GM19328 (cell line): ENCODE measurements around the gene EGLN2.
"Not testable (repeated sequence)": the region's sequence is repeated elsewhere in the genome, so short reads cannot be mapped to it uniquely, and the experiment has no call there.

Experiments
- ATAC-seq: cut with Tn5 transposase; IDR thresholded peaks from one replicate; pipeline ENCODE4 v1.9.1; 2021; ENCODE audit warnings: mild to moderate bottlenecking, moderate library complexity; ENCODE audit not compliant: unreplicated experiment

The EGLN2 gene

DNA sequence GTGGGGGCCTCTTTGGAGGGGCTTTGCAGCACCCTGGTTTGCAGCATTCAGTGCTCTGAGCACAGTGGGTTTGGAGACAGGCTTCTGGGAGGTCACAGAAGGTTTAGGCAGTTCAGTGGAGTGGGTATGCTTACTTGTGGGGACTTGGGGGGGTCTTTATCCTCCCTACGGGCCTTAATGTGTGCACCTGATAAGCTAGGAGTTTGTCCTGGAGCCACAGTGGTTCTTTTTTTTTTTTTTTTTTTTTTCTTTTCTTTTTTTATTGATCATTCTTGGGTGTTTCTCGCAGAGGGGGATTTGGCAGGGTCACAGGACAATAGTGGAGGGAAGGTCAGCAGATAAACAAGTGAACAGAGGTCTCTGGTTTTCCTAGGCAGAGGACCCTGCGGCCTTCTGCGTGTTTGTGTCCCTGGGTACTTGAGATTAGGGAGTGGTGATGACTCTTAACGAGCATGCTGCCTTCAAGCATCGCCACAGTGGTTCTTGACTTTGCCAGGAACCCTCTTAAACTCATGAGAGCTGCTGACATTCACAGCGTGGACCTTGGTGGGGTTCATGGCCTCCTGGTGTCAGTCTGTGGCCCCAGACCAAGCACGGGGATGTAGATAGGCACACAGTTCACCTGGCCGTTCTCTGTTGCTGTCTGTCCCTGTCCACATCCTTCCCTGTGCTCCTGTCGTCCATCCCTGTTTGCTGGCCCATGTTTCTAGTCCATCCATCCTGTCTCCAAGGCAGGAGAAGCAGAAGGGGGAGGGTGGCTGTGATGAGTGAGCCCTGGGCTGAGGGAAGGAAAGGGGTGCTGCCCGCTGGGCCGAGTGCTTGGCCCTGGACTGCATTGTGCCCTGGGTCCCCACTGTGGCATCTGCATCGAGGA, 2.7 kb downstream of the EGLN2 start:
- ATAC-seq = no peak

DNA sequence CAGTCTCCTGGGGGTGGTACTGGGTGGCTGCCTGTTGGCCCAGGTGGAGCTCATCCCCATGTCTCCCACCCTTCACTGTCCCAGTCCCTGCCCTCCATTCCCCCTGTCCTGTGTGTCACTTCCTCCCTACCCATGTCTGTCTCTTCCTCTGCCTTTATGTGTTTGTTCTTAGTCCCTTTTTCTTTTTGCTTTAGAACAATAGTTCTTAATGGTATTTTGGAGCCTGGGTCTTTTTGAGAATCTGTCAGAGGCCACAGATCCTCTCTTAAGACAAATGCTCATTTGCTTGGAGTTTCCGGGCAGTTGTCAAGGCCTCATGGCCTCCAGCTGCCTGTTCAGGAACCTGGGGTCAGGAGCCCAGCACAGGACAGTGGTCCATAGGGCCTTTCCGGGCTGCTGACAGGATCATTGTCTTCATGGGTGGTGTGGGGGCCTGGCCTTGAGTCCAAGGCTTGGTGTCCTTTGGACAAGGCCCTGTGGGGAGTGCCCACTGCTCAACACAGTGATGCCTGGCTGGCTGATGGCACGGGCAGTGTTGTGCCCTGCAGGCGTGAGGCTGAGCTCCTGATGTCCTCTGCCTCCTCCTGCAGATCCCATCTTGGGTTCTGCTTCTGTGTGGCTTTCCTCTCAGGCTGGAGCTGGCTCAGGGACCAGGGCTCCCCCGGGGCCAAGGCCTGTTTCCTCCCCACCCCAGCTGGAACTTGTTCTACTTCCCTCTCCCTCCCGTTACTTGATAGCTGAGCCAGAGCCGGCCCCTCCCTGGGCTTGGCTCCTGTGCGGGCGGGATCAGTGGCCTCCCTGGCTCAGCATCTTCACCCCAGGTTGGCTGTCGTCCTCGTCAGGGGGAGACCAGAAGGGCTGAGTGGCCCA, 3.5 kb downstream of the EGLN2 start:
- ATAC-seq = no peak

DNA sequence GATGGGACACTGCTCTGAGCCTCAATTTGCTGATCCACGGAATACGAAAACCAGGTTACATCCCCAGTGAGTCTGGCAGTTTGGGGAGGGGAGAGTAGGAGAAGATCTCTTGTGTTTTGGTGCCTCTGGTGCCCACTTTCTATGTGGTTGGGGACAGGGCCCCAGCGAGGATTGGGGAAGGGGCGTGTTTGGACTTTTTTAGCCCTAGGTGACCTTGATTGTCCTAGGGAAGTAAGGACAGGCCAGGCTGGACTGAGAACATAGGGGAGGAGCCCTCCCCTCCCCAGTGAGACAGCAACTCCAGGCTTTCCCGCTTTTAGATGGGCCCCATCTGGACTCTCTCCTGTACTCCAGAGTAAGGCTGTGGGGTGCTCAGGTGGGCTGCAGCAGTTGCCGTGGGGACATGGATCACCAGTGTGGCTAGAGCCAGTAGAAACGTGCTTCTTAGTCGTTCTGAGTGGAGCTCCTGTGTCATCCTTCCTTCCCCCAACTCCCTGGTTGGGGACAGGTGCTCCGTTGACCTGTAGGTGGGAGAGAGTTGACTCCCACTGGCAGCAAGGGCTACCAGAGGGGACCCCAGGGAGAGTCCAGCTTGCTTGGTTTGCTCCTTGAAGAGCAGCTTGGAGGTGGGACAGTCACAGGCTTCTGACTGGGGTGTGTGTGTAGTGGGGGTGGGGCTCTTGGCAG, 4.3 kb downstream of the EGLN2 start:
- no peak for ATAC-seq

DNA sequence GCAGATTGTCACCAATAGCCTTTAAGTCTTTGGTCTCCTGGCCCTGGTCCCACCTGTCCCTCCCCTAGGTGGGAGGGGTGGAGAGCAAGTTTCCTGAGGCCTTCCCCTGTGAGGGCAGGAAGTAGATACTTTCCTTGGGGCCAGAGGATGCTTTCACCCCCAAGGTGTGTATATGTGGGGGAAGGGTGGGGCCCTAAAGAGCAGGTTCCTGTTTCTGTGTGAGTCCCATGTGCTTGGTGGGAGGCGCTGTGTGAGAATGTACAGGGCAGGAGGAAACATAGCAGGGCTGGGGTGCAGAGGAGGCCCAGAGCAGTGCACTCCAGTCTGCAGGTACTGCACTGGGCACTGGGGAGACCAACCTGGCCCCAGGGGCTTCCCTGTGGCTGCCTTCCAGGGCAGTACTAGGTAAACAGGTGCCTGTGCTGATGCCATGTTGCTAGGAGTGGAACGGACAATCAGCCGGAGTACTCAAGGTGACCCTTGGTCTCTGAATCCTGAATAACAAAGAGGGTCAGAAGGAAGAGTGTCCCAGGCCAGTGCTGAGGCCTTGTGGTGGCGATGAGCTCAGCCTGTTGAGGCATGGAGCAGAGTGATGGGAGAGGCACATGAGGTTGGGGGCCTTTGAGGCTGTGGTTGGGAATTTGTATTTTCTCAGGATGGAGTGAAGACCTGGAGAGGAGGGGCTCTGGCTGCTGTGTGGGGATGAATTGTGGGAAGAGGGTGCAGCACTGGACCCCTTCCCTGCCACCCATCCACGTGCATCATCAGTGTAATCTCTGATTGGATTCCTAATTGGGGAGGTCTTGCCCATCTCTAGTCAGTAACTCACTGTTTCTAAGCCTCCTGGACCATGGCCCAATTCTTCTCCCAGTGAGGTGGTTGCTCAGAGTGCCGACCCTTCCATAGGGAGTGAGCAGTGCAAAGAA, 5.1 kb downstream of the EGLN2 start:
- ATAC-seq = no peak

DNA sequence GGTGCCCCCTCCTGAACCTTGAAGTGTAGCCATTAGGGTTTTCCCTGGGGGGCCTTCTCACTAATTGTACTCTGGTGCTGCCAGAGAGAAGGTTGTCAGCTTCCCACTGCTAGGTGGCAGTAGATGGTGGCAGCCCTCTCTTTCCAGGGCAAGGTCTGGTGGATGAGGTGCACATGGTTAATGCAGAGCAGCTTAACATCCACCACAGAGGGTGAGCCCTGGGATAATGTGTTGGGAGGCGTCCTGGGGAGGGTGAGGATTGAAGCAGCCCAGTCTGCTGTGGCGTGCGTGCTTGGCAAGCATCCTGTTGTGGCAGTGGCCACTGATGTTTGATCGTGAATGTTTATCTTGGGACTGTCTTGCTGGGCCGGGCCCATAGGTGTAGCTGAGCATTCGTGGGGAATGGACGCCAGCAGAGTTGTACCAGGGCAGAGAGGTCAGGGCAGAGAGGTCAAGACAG, 5.8 kb downstream of the EGLN2 start:
- no peak for ATAC-seq

DNA sequence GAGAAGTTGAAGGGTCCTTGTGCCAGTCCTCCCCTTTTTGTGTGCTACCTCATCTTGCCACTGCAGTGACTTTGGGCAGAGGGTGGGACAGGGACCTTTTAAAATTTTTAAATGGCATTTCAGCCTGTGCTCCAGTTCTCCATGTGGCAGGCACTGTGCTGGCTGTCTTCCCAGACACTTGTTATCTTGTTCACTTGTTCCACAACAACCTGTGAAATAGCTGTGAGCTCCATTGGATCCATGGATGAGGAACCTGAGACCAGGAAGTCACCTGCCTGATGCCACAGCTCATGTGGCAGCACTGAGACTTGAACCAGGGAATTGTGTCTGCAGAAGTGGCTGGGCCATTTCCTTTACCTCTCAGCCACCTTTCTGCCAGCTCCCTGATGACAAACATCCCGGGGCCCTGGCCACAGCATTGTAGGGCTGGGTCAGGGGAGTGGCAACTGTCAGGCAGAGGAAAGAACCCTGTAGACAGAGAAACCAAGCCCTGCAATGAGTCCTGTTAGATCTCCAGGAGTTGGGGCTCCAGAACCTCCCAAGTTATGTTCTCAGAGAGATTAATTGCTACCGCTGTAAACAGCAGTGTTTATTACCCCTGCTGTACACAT, 6.4 kb downstream of the EGLN2 start:
- no peak for ATAC-seq

DNA sequence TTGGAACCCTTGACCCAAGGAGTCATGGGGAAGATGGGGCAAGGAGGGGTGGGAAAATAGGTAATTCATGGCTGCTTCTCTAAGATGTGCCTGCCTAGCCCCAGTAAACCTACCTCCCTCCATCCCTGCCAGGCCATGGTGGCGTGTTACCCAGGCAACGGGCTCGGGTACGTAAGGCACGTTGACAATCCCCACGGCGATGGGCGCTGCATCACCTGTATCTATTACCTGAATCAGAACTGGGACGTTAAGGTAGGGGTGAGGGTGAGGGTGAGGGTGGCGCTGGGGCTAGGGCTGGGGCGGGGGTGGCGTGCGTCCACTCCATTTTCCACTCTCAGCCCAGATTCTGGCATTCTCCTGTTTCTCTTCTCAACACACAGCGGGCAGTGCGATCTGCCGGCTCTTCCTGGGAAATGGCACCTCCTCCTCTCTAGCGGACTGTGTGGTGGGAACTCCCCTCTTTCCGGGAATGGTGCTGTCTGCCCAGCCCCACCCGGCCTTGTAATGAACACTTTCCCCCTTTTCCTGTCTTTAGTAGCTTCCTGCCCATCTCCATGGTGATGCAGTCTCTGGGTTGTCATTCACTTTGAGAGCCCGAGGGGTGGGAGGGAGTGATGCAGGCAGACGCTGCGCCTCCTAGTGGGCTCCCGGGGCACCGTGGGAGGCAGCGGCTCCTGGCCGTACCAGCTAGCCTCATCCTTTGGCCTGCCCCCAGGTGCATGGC, 7.6 kb downstream of the EGLN2 start:
- no peak for ATAC-seq

DNA sequence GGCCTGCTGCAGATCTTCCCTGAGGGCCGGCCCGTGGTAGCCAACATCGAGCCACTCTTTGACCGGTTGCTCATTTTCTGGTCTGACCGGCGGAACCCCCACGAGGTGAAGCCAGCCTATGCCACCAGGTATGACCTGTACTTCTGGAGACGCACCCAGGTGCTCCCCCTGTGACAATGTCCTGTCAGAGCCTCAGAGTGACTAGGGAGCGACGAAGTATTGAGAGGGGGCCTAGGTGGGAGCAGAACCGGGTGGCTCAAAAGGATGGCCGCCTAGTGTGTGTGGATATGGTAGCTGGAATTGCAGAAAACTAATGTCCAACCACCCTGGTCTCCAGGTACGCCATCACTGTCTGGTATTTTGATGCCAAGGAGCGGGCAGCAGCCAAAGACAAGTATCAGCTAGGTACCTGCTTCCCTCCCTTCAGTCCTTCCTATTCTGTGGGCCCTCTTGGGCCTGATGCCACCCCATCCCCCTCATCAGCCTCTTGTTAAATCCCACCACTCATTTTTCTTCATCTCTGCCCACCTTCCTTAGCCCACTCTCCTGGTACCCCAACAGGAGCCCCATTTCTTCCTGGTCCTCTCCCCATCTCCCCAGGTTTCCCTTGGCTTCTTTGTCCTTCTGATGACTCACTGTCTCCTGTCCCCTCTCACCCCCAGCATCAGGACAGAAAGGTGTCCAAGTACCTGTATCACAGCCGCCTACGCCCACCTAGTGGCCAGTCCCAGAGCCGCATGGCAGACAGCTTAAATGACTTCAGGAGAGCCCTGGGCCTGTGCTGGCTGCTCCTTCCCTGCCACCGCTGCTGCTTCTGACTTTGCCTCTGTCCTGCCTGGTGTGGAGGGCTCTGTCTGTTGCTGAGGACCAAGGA, 8.4 kb downstream of the EGLN2 start:
- ATAC-seq = no peak

DNA sequence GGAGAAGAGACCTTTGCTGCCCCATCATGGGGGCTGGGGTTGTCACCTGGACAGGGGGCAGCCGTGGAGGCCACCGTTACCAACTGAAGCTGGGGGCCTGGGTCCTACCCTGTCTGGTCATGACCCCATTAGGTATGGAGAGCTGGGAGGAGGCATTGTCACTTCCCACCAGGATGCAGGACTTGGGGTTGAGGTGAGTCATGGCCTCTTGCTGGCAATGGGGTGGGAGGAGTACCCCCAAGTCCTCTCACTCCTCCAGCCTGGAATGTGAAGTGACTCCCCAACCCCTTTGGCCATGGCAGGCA, 9.0 kb downstream of the EGLN2 start:
- ATAC-seq = no peak

DNA sequence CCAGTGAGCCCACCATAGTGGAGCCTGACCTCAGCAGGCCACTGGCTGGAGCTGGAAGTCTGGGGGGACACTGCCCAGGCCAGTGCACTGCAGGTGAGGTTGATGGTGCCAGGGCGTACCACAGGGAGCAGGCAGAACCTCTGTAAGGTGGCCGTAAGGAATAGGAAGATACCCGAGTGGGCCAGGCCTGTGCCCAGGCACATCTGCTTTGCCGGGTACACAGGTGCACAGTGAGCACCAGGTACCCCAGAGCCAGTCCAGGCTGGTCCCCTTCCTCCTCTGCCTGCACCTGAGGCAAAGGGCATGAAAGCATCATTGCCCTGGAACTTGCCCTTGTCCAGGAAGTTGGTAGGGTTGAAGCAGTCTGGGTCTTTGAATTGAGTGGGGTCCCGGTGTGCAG, 9.5 kb downstream of the EGLN2 start:
- ATAC-seq = no peak

DNA sequence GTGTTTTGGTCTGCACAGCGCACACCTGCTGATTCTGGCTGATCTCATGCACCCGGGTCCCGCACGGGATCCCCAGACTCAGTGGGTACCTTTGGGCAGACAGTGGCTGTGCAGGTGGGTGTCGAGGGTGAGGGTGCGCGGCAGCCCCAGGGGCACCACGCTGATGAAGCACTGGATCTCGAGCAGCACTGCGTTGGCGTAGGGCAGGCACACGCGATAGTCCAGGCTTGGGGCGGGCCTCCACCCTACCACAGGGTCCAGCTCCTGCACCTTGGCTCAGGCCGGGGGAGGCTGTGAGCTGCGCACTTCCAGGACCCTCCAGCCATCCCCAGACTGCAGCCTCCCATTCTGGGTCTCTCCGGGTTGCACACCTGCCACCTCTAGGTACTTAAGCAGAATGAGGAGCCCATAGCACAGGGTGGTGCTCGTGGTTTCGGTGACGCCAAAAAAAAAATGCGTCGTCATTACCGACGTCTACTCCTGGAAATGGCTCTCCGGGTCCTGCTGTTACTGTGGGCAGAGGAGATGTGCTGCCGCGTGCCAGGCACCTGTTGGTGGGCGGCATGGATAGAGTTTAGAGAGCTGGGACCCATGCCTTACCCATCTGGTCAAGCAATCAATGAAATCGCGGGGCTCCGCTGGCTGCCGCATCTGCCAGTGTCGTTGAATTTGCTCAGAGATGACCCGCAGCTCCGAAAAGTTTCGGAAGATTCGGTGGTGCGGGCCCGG, 10.5 kb downstream of the EGLN2 start:
- ATAC-seq = no peak

DNA sequence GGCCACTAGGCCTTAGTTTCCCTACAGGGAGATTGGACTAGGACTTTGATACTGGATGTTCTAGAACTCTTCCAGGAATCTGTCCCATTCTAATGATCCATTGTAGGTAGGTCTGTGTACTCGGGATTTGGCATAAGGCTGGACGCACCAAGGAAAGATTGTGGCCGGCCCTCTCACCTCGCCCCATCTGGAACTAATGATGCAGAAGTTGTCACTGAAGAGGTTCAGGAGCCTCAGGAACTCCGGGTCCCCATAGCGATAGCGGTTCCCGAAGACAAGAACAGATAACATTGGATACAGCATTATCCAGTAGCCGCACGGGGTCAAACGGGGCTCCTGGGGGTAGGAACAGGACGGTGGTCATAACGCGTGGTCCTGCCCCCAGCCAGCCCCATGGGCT, 11.2 kb downstream of the EGLN2 start:
- no peak for ATAC-seq

DNA sequence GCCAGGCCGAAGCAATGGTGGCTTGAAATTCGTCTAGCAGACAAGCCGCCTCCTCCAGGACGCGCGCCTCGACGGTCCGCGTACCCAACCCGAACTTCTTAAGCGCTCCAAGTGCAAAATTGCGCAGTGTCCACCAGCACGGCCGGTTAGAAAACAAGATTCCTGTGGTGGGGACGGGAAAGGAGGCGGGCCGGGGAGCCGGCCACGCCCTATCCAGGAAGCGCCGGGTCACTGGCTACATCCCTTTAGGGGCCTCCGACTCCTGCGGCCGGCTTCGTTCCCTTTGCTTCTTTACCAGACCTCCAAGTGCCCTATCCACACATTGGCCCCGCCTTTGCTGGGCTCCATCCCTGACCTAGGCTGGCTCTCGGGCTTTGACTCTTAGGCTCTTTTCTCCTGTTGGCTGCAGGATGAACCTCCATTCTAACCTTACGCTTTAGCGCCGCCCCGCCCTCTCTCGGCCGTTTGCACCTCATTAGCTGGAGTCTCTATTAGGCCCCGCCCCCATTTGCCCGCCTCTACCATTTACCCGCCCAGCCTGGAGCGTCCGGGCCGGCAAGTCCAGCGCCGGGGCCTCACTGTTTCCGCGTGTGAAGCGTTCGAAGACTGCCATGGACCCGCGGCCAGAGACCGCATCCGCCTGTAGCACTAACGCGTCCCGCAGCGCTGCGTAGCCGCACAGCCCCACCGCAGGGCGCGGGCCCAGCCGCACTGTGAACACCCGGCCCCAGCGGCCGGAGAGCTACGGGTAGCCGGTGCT, 11.8 kb downstream of the EGLN2 start:
- not testable (repeated sequence) for ATAC-seq

DNA sequence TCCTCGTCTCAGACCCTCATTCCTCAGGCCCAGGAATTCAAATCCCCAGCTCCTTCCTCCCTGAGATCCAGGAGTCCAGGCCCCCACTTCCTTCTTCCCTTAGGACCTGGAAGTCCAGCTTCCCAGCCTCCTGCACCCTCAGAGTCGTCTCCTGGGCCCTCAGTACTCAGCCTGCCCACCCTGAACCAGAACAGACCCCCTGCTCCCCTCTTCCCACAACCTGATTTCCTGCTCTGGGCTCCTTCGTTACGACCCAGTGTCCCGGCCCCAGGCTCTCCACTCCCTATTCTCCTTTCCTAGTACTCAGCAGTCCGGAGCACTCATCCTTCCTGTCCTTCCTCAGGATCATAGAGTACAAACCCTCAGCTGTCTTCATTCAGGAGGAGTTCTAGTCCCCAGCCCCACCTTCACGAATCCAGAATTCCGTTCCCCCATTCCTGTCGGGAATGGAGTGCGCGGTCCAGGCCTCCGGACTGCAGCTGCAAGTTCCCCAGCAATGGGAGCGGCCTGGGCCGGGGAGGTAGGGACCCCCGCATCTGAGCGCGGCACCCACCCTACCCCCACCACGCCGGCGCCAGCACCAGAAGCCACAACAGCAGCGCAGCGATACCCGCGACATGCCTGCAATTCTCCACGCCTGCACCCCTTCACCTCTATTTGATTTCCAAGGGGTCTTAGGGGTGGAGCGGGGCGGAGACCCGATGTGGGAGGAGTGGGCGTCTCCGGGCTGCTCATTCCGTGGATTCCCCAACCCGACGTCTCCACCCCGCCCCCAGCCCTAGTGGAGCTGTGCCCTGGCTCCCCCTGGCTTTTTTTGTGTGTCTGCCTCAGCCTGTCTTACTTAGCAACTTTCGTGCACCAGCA, 12.7 kb downstream of the EGLN2 start:
- ATAC-seq = no peak

DNA sequence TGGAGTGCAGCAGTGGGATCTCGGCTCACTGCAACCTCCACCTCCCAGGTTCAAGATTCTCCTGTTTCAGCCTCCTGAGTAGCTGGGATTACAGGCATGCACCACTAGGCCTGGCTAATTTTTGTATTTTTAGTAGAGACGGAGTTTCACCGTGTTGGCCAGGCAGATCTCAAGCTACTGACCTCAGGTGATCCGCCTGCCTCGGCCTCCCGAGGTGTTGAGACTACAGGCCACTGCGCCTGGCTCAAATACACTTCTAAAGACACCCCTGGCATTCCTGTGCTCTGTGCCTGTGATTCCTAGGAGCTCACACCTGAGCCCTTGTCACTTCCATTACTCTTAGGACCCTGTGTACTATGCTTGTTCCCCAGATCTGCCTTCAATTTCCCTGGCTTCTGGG, 13.6 kb downstream of the EGLN2 start:
- not testable (repeated sequence) for ATAC-seq

DNA sequence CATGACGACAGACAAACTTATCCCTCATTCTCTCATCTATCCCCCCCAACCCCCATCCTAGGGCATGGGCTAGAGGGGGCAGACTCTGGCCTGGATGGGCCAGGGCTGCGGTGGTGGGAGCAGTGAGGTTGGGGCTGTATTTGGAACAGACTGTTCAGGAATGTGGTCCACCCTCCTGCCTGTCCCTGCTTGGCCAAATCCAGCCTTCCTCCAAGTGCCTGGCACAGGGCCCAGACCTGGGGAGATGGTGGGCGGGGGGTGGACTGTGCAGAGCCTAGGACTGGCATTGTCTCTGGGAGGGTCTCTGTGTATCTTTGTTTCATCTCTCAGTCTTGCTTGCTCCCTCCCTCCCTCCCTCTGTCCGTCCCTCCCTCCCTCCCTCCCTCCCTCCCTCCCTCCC, 14.2 kb downstream of the EGLN2 start:
- no peak for ATAC-seq
